ENCODE data around the gene MACROD2.

The MACROD2 gene

GRCh38 chr20:16096756-16097326, 2101.5 kb downstream of the MACROD2 start:
- no peak for DNase-seq (ENCODE audit: low read depth, low spot score)
- ChIA-PET CTCF (no interaction called here), POLR2A (no interaction called here)
- no peak overlapping the region for H3K4me3 ChIP-seq (ENCODE audit: low read depth, low read length)
- no peak for TF ChIP-seq CTCF (IDR thresholded peaks at IDR 0.05; ENCODE audit: insufficient read depth, low read length, missing control alignments)

GRCh38 chr20:16097788-16098187, 2102.5 kb downstream of the MACROD2 start:
- TF ChIP-seq CTCF (IDR thresholded peaks at IDR 0.05; ENCODE audit: insufficient read depth, low read length, missing control alignments), result no peak
- H3K4me3 ChIP-seq (ENCODE audit: low read depth, low read length), result no peak overlapping the region
- ChIA-PET POLR2A (no interaction called here), CTCF (no interaction called here)
- no peak for DNase-seq (ENCODE audit: low read depth, low spot score)

GRCh38 chr20:16098890-16099639, 2103.7 kb downstream of the MACROD2 start:
- no peak for TF ChIP-seq CTCF (IDR thresholded peaks at IDR 0.05; ENCODE audit: insufficient read depth, low read length, missing control alignments)
- no peak overlapping the region for H3K4me3 ChIP-seq (ENCODE audit: low read depth, low read length)
- ChIA-PET CTCF (no interaction called here), POLR2A (no interaction called here)
- DNase-seq (ENCODE audit: low read depth, low spot score), result no peak

- ChIA-PET POLR2A (no interaction called here), CTCF (interaction anchor here (0.6 kb wide), 1 partner anchor 100 kb away, joined by 3 read pairs; no protein-coding TSS in a partner anchor)
- H3K4me3 ChIP-seq (ENCODE audit: low read depth, low read length), result no peak overlapping the region
- no peak for TF ChIP-seq CTCF (IDR thresholded peaks at IDR 0.05; ENCODE audit: insufficient read depth, low read length, missing control alignments)
- DNase-seq (ENCODE audit: low read depth, low spot score), result no peak
Measured at GRCh38 chr20:16100111-16100510, 2104.8 kb downstream of the MACROD2 start.

GRCh38 chr20:16100767-16101166, 2105.5 kb downstream of the MACROD2 start:
- POLR2A ChIA-PET, result no interaction called here
- H3K4me3 ChIP-seq (ENCODE audit: low read depth, low read length), result no peak overlapping the region
- TF ChIP-seq CTCF (IDR thresholded peaks at IDR 0.05; ENCODE audit: insufficient read depth, low read length, missing control alignments), result no peak
- CTCF ChIA-PET, result no interaction called here
- DNase-seq (ENCODE audit: low read depth, low spot score), result no peak
